T-helper 2 cell (primary cell): Measurements from ENCODE around the gene AKAP12.

ENCODE experiments used
- DNase-seq, 5 experiments: peaks; one replicate each; pipeline versions ENCODE4 v3.0.0 to v3.0.0-alpha.2; 2012 to 2022

AKAP12 gene

DNA sequence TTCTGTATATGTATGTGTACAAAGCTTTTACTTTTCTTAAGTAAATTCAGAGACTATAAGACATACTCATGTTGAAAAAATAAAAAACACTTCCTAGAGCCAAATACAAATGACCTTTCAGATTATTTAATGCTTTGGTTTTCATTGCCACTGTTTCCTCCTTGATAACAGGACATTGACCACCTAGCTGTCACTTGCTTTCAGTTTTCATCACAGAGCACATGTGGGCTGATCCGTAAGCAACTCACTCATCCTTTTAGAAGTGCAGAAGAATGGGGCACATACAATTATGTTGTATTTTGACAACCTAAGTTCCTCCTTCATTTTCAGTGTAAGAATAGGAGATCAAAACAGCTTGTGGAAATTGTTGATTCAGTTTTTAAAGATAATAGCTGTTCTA lies 145.4 kb downstream of the AKAP12 start:
- peak in 1 of 5 experiments; percentile 45 for DNase-seq

- no peak for DNase-seq
These were observed 147.6 kb downstream of the AKAP12 start for GRCh38 chr6:151387175-151387970.

DNA sequence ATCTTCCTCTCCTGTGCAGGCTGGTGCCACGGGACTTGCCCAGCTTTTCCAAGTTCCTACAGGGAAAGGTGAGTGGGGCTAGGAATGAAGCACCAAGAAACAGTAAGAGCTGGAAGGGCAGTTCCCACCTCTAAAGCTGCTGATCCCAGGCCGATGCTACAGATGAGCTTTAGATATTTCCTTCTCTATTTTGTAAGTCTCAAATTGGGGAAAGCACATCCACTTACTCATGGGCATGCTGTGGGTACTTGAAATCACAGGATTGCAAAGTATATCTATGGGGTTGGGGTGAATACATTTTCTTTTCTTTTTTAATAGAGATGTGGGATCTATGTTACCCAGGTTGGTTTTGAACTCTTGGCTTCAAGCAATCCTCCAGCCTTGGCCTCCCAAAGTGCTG lies 148.5 kb downstream of the AKAP12 start:
- no peak for DNase-seq

- peak in 1 of 5 experiments; percentile 47 for DNase-seq
These were observed 149.3 kb downstream of the AKAP12 start for GRCh38 chr6:151388997-151389617.

DNA sequence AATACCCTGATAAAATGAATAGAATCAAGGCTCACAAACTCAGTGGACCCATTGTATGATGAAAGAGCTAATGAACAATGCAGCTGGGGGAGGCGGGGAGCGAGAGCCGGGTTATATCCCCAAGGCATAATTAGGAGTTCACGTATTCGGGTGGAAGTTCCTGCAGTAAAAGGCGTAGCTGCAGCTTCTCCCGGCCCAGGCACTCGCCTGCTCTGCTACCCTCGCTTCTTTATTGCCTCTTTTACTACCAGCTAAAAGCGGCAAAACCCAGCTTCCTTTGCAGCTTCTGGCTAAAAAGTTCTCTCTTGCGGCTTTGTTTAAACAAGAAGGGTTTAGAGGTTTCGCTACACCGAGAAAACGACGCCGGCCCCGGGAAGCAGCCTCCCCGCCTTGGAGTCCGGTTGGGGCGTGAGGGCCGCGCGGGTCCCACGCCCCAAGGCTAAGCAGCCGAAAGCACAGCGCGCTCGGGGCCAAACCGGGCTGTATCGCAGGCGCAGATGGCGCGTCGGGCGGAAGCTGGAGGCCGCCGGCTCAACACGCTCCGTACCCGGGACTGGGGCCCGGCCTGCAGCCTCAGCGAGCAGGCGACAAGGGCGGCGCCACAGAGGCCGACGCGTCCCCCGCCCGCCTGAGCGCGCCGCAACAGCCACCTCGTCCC lies 150.0 kb downstream of the AKAP12 start:
- no peak for DNase-seq

- peak; percentile 94 to 100 (median 98) for DNase-seq
These were observed 150.6 kb downstream of the AKAP12 start for GRCh38 chr6:151390276-151390850.

GRCh38 chr6:151390851-151391470 lies 151.2 kb downstream of the AKAP12 start:
- peak in 4 of 5 experiments; percentile 72 to 91 (median 77) for DNase-seq

- DNase-seq: peak; percentile 40 to 82 (median 64)
These were observed 152.0 kb downstream of the AKAP12 start, which contains the start of gene ZBTB2 for GRCh38 chr6:151391471-151392413. Gene ZBTB2, minus strand, starts transcription at chr6:151391559. Its CDS starts 17,922 bp downstream, at chr6:151373637.

DNA sequence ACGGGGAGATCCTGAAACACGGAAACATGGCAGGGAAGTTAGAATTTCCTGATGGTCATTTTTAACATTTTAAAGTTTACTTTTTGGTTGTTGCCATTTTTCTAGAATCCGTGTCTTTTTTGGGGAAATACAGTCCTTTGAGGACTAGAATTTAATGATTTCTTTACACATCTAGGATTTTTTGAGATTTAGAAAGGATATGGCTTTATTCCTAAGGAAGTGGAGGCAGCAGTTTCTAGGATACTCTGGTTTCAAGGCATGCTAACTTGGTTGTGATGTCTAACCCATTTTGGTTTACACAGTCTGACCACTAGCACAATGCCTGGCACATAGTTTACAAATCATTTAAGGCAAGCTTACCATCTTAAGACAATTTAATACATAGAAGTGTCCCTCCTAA lies 152.7 kb downstream of the AKAP12 start:
- DNase-seq: no peak

DNA sequence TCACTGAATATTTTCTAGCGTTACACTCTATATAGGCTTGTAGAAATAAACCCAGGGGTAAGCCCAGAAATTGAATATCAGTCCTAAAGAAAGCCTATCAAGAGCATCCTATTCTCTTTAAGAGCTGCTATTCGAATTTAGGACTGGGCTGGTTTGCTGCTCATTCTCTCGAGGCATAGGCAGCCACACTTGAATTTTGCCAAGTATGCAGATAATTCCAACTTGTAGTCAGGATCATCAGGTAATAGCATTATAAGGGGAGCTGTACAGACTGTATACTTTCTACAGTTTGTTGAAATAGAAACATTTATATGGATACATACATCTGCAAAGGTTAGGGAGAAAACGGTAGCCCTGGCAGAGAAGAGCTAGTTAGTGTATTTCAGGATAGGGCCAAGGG lies 153.6 kb downstream of the AKAP12 start:
- DNase-seq: no peak

DNA sequence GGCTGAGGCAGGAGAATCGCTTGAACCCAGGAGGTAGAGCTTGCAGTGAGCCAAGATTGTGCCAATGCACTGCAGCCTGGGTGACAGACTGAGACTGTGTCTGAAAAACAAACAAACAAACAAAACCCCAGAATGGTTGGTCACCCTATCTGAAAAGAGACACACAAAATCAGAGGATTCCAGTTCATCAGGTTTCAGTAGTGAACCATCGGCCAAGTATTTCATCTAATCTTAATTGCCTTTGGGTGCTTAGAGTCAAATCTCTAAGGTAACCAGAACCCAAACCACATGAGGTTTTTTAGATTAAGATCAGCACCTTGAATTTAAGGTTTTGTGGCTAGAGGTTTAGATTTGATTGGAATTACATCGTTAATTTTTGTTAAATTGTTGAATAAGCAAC lies 159.9 kb downstream of the AKAP12 start:
- peak in 1 of 5 experiments; percentile 56 for DNase-seq

- no peak for DNase-seq
These were observed 160.7 kb downstream of the AKAP12 start for GRCh38 chr6:151400473-151400872.

- DNase-seq: no peak
These were observed 162.5 kb downstream of the AKAP12 start for GRCh38 chr6:151402228-151402627.

GRCh38 chr6:151403919-151404308 lies 164.1 kb downstream of the AKAP12 start:
- DNase-seq: no peak
